NCI-H2171 treated with DMSO at 0.1 percent for 48 hours (cell line): ENCODE data around the gene CPA4.

Experiments
- DNase-seq: peaks from one replicate; lab custom pipeline; 2025; lab: John Stamatoyannopoulos, UW

Gene CPA4

GRCh38 chr7:130275826-130276297 is 17.1 kb upstream of the CPA4 start:
- DNase-seq: peak; percentile 56

- DNase-seq: no peak
These were observed 15.9 kb upstream of the CPA4 start for GRCh38 chr7:130276796-130277762.

GRCh38 chr7:130277763-130278643 is 15.0 kb upstream of the CPA4 start:
- DNase-seq: peak; percentile 82

- no peak for DNase-seq
These were observed 14.1 kb upstream of the CPA4 start for GRCh38 chr7:130278860-130279259.

- no peak for DNase-seq
These were observed 13.7 kb upstream of the CPA4 start for GRCh38 chr7:130279286-130279685.

GRCh38 chr7:130279906-130280305 is 13.1 kb upstream of the CPA4 start:
- no peak for DNase-seq

GRCh38 chr7:130281260-130281659 is 11.7 kb upstream of the CPA4 start:
- DNase-seq: no peak

GRCh38 chr7:130286881-130287280 is 6.1 kb upstream of the CPA4 start:
- no peak for DNase-seq

GRCh38 chr7:130288168-130288567 is 4.8 kb upstream of the CPA4 start:
- no peak for DNase-seq

- DNase-seq: peak; percentile 39
These were observed 4.1 kb upstream of the CPA4 start for GRCh38 chr7:130288829-130289228.

GRCh38 chr7:130289478-130289877 is 3.5 kb upstream of the CPA4 start:
- DNase-seq: no peak

GRCh38 chr7:130290745-130291144 is 2.2 kb upstream of the CPA4 start:
- no peak for DNase-seq

- DNase-seq: no peak
These were observed 560 bp downstream of the CPA4 start for GRCh38 chr7:130293521-130293920.

GRCh38 chr7:130294314-130294713 is 1.4 kb downstream of the CPA4 start:
- peak; percentile 42 for DNase-seq

- no peak for DNase-seq
These were observed 3.4 kb downstream of the CPA4 start for GRCh38 chr7:130296221-130296951.

- DNase-seq: no peak
These were observed 4.9 kb downstream of the CPA4 start for GRCh38 chr7:130297628-130298543.

GRCh38 chr7:130298544-130299326 is 5.8 kb downstream of the CPA4 start:
- DNase-seq: no peak

GRCh38 chr7:130299866-130300265 is 6.9 kb downstream of the CPA4 start:
- DNase-seq: no peak

- DNase-seq: no peak
These were observed 8.6 kb downstream of the CPA4 start for GRCh38 chr7:130301501-130302020.

GRCh38 chr7:130302649-130303048 is 9.7 kb downstream of the CPA4 start:
- DNase-seq: no peak
